GM12878 (cell line): ENCODE data around the gene NUMBL. TPM values are rescaled to one million over a fixed set of nuclear protein-coding genes. Genes with fewer than 3 reads are reported as not detected.
A peak's percentile ranks its signal among the peaks of the same experiment; 100 is the strongest.

Source experiments
- ATAC-seq: fragments of 200-7000 bp; cut with Tn5 transposase; 3 replicates; pipeline ENCODE4 v1.9.1; 2020; ENCODE audit warnings: mild to moderate bottlenecking, moderate library complexity
- BruUV-seq: library from RNA; stranded (reverse); fragments of 400-500 nt; replicated peaks from 2 replicates; lab custom pipeline; 2021; lab: Mats Ljungman, UMichigan
- CTCF ChIA-PET: fragments of 300-600 bp; sonication (Branson Sonifier 250); formaldehyde crosslinking; extraction: SDS; loops from one replicate; lab custom pipeline; 2021; ENCODE audit warnings: inconsistent platforms; lab: Yijun Ruan, JAX
- POLR2A ChIA-PET: fragments of 350-600 bp; formaldehyde crosslinking; extraction: SDS; loops from one replicate; lab custom pipeline; 2021; ENCODE audit warnings: inconsistent platforms; lab: Charles Lee
- RAD21 ChIA-PET: fragments of 300-600 bp; sonication (Branson Sonifier 250); formaldehyde crosslinking; loops from one replicate; lab custom pipeline; 2023; ENCODE audit warnings: antibody characterized with exemption; ENCODE audit not compliant: unreplicated experiment; lab: Charles Lee
- SMC1A ChIA-PET: fragments of 300-600 bp; sonication (Branson Sonifier 250); formaldehyde crosslinking; loops from one replicate; lab custom pipeline; 2023; ENCODE audit not compliant: unreplicated experiment, uncharacterized antibody; lab: Charles Lee
- DNase-seq: peaks from one replicate; pipeline ENCODE4 v3.0.0-alpha.2; 2011; ENCODE audit warnings: low read depth, low spot score
- FAIRE-seq: peaks from 3 replicates; lab custom pipeline; 2011; peaks lifted over from hg19 to GRCh38; lab: Jason Lieb, UNC
- H2AFZ ChIP-seq: 2 replicates; pipeline ENCODE4 v1.6.0; 2011; ENCODE audit warnings: low read depth, low read length, control low read depth; ENCODE audit not compliant: control insufficient read depth
- H3K27ac ChIP-seq: 2 replicates; pipeline ENCODE4 v1.5.1; 2011; ENCODE audit warnings: control low read depth; ENCODE audit not compliant: control insufficient read depth, insufficient read depth
- H3K27me3 ChIP-seq, 2 experiments: replicated peaks in 1 of 2; 2 replicates each; pipeline versions ENCODE4 v1.6.0 to v1.6.1; 2011; ENCODE audit warnings: low read length in 1 of 2; ENCODE audit not compliant: control insufficient read depth in 2 of 2, insufficient read depth in 2 of 2
- H3K36me3 ChIP-seq, 2 experiments: 2 replicates each; pipeline ENCODE4 v1.5.1; 2011; ENCODE audit warnings: low read length in 1 of 2; ENCODE audit not compliant: control insufficient read depth in 2 of 2, insufficient read depth in 2 of 2
- H3K4me1 ChIP-seq: 2 replicates; pipeline ENCODE4 v1.6.1; 2011; ENCODE audit warnings: mild to moderate bottlenecking, low read length, moderate library complexity, mixed read lengths; ENCODE audit not compliant: control insufficient read depth, insufficient read depth
- H3K4me2 ChIP-seq: 2 replicates; pipeline ENCODE4 v1.6.0; 2011; ENCODE audit warnings: control low read depth; ENCODE audit not compliant: control insufficient read depth, insufficient read depth
- H3K4me3 ChIP-seq: fragments of 200-600 bp; sonication (generic); 2 replicates; pipeline ENCODE4 v1.5.1; 2016
- H3K79me2 ChIP-seq: 2 replicates; pipeline ENCODE4 v1.6.0; 2011; ENCODE audit warnings: low read length; ENCODE audit not compliant: control insufficient read depth, insufficient read depth
- H3K9ac ChIP-seq: 2 replicates; pipeline ENCODE4 v1.8.0; 2011; ENCODE audit warnings: low read length, control low read depth, mixed read lengths; ENCODE audit not compliant: control insufficient read depth, insufficient read depth
- H3K9me3 ChIP-seq: replicated peaks from 3 replicates; pipeline ENCODE4 v1.5.1; 2011; ENCODE audit warnings: mild to moderate bottlenecking, low read length; ENCODE audit not compliant: control insufficient read depth, insufficient read depth
- H4K20me1 ChIP-seq: 2 replicates; pipeline ENCODE4 v1.6.0; 2011; ENCODE audit not compliant: control insufficient read depth, insufficient read depth
- BACH1 ChIP-seq: fragments of 450-650 bp; IDR thresholded peaks from 2 replicates; pipeline ENCODE4 v1.6.1; 2017; ENCODE audit warnings: mild to moderate bottlenecking, borderline replicate concordance
- CREB1 ChIP-seq: IDR thresholded peaks from 2 replicates; pipeline ENCODE4 v1.6.1; 2012; ENCODE audit warnings: low read depth, mild to moderate bottlenecking, inconsistent platforms
- HDAC2 ChIP-seq: fragments of 200-600 bp; sonication (generic); IDR thresholded peaks from 2 replicates; pipeline ENCODE4 v1.6.1; 2017
- LARP7 ChIP-seq: fragments of 450-650 bp; IDR thresholded peaks from 2 replicates; pipeline ENCODE4 v1.6.1; 2017; ENCODE audit warnings: mild to moderate bottlenecking
- POLR2A ChIP-seq: IDR thresholded peaks from 2 replicates; pipeline ENCODE4 v1.6.1; 2011; ENCODE audit warnings: low read depth, mild to moderate bottlenecking, low read length
- RFX5 ChIP-seq: IDR thresholded peaks from 2 replicates; pipeline ENCODE4 v1.6.1; 2011; ENCODE audit warnings: low read depth, low read length, improper control_type of control experiment
- SMAD1 ChIP-seq: fragments of 450-650 bp; IDR thresholded peaks from 2 replicates; pipeline ENCODE4 v1.6.1; 2018; ENCODE audit warnings: mild to moderate bottlenecking, low read depth; ENCODE audit not compliant: partially characterized antibody
- TCF3 ChIP-seq: IDR thresholded peaks from 2 replicates; pipeline ENCODE4 v1.6.1; 2012; ENCODE audit warnings: low read depth, mild to moderate bottlenecking, low read length, borderline replicate concordance; ENCODE audit not compliant: insufficient read depth
- ZBED1 ChIP-seq: IDR thresholded peaks from 2 replicates; pipeline ENCODE4 v1.6.1; 2016; ENCODE audit warnings: borderline replicate concordance
- ZNF217 ChIP-seq: fragments of 450-650 bp; IDR thresholded peaks from 2 replicates; pipeline ENCODE4 v1.6.1; 2017; ENCODE audit warnings: antibody characterized with exemption, mild to moderate bottlenecking
- ZNF622 ChIP-seq: fragments of 450-650 bp; IDR thresholded peaks from 2 replicates; pipeline ENCODE4 v1.6.1; 2017; ENCODE audit warnings: mild to moderate bottlenecking, inconsistent platforms
- WGBS: methylation state at CpG from one replicate; pipeline ENCODE4 v1.1.6; 2016; ENCODE audit warnings: low lambda C conversion rate; ENCODE audit not compliant: insufficient replicate concordance, insufficient coverage; ENCODE audit errors: missing lambda C conversion rate; 5-methylcytosine and 5-hydroxymethylcytosine counted together
- in situ Hi-C: fragments of 300-500 bp; cut with MboI; formaldehyde crosslinking; loops from 9 replicates; pipeline ENCODE4 v1.14.3; 2018; ENCODE audit warnings: mixed read lengths
- intact Hi-C: fragments of 100-400 bp; cut with micrococcal nuclease; formaldehyde crosslinking; loops from one replicate; pipeline ENCODE4 v1.14.2; 2022; ENCODE audit not compliant: unreplicated experiment
- polyA plus RNA-seq, 11 experiments: library from polyadenylated mRNA; depleted of rRNA in 4 of 11; unstranded in 6 of 11; stranded (reverse) in 5 of 11; fragments of >200 nt; fragmentation: Nextera tagmentation in 4 of 11; fragmentation: Illumina TruSeq in 1 of 11; extraction: Ambion mirVana in 4 of 11; extraction: Trizol in 1 of 11; gene quantifications; 1 replicate in 1 of 11; 2 replicates in 10 of 11; pipeline versions ENCODE4 v1.2.1 to v1.2.3, GENCODE V29; 2011 to 2016; ENCODE audit warnings: inconsistent platforms in 2 of 11, missing spikeins in 2 of 11, low read depth in 1 of 11
- total RNA-seq, 4 experiments: library from RNA; depleted of rRNA in 3 of 4; stranded (reverse); fragments of >200 nt in 3 of 4; fragmentation: Illumina TruSeq in 1 of 4; extraction: Trizol in 1 of 4; gene quantifications; 2 replicates each; pipeline versions ENCODE4 v1.2.1 to v1.2.3, GENCODE V29; 2013 to 2021

NUMBL gene
- total and polyA plus RNA-seq, 10 of the 15 experiments (the other 5 are each of a cell fraction or from before 2014, with no cell fraction given), result 0.16 to 9.4 (median 1.9) TPM

- TF ChIP-seq BACH1 (no peak), CREB1 (no peak), HDAC2 (no peak), SMAD1 (no peak), ZNF217 (no peak), ZBED1 (no peak), TCF3 (no peak), ZNF622 (no peak), LARP7 (no peak)
- TF ChIP-seq, all 136 proteins: peak for 0
Observed at GRCh38 chr19:40629346-40629745, 61.1 kb downstream of the NUMBL start (continued).

- Histone ChIP-seq H3K79me2 (no peaks in the 10 kb centered on the region), H4K20me1 (no peaks in the 10 kb centered on the region), H3K4me2 (no peak overlapping the region), H3K9ac (no peak overlapping the region), H3K4me1 (0 out of 2 replicates have a peak, but pooled peaks cover 3% of the 10 kb centered on the region), H2AFZ (no peak overlapping the region), H3K27me3 (no peaks in the 10 kb centered on the region), H3K9me3 (no peaks in the 10 kb centered on the region), H3K27ac (no peak overlapping the region), H3K36me3 (no peaks in the 10 kb centered on the region; a peak in 1 of 4 replicates), H3K4me3 (no peak overlapping the region)
- no peak for FAIRE-seq
- CTCF ChIA-PET, result no interaction called here
- no peak for ATAC-seq
- BruUV-seq, result no TSS peak
- POLR2A ChIA-PET, result no interaction called here
- RAD21 ChIA-PET, result no interaction called here
- intact Hi-C loops (no loop called here), in situ Hi-C loops (no loop called here)
- no peak for DNase-seq
- TF ChIP-seq RFX5 (no peak), POLR2A (peak; percentile 18; the same call in 1 of the 2 replicates)
- WGBS, result 92% methylated on average over 39 of the region's 39 CpGs
- SMC1A ChIA-PET, result no interaction called here
Observed at GRCh38 chr19:40627486-40628279, 62.8 kb downstream of the NUMBL start.
